HuH-7 (cell line): ENCODE data around the gene MAIP1.
A peak's percentile ranks its signal among the peaks of the same experiment; 100 is the strongest.
"Not testable (repeated sequence)": the region's sequence is repeated elsewhere in the genome, so short reads cannot be mapped to it uniquely, and the experiment has no call there.

Experiments used
- DNase-seq: peaks from one replicate; pipeline ENCODE4 v3.0.0; 2011; ENCODE audit warnings: low spot score

The MAIP1 gene, protein sequence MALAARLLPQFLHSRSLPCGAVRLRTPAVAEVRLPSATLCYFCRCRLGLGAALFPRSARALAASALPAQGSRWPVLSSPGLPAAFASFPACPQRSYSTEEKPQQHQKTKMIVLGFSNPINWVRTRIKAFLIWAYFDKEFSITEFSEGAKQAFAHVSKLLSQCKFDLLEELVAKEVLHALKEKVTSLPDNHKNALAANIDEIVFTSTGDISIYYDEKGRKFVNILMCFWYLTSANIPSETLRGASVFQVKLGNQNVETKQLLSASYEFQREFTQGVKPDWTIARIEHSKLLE

DNA sequence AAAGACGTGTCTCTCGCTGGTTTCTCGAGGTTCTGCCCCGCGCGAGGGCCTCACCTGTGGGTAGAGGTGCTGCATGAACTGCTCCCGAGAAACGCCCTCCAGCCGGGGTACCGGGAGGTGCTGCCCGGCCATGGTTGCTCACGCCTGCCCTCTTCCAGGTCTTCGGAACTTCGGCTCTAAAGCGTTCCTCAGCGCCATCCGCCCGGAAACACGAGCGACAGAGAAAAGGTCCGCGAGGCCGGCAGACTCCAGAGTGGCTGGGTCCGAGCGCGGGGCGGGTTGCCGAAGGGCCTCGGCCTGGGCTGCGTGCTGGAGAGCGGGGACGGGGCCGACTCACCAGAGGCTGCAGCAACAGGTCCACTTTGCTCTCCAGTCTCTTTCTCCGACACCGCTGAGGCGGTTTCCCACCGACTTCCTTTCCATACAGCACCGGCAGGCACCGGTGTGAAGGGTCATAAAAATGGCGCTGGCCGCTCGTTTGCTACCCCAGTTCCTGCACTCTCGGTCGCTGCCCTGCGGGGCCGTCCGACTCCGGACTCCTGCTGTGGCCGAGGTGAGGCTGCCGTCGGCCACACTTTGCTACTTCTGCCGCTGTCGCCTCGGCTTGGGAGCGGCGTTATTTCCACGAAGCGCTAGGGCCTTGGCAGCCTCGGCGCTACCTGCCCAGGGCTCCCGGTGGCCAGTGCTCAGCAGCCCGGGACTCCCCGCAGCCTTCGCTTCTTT, at the start of gene MAIP1, which contains the start of gene TYW5:
TSS of gene MAIP1 (plus strand) at position 244 of the 723 bp plus-strand sequence. CDS start at position 461, 217 bp downstream.
TSS of gene TYW5 (minus strand) at position 153 of the 723 bp plus-strand sequence. CDS start at position 132, 21 bp downstream.
- DNase-seq, result peak; percentile 80

DNA sequence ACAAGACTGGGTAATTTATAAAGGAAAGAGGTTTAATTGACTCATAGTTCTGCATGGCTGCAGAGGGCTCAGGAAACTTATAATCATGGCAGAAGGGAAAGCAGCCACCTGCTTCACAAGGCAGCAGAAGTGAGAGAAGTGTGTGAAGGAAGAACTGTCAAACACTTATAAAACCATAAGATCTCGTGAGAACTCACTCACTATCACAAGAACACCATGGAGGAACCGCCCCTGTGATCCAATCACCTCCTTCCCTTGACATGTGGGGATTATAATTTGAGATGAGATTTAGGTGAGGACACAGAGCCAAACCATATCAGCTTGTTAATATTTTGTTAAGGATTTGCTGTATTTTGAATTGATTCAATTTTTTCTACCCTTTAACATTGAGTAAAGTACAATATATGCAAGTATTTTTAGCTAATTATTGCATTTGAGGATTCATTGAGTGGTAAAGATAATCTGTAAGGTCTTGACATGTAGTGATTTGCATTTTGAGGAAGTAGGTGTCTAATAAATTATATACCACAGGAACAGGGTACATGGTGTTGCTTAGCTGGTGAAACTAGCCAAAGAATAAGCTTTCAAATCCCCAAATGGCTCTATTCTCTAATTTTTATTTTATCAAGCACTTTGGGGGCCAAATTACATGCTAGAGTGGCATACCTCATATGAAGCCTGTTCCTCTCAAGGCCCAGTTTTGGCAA, 48.2 kb upstream of the MAIP1 start:
- DNase-seq, result no peak

DNA sequence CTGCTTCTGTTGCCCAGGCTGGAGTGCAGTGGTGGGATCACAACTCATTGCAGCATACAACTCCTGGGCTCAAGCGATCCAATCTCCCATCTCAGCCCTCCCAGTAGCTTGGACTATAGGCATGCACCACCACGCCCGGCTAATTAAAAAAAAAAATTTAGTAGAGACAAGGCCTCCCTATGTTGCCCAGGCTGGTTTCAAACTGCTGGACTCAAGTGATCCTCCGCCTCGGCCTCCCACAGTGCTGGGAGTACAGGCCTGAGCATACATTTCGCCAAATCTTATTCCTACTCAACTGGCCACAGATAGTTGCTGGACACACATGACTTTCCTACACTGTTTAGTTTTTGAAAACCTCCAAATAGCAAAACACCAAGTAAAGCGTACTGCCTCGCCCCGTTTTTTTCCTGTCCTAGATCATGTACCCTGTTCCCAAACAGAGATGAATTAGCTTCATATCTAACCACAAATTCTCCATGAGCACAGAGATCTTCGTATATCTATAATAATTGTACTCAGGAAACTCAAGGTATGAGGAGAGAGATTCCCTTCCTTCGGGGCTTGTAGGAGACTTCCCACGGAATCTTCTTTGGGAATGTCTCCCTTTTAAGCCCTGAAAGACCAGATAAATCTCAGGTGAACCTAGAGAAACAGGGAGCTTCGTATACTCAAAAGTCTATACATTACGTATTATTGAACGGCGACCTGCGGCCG, 44.9 kb upstream of the MAIP1 start:
- DNase-seq, result no peak

DNA sequence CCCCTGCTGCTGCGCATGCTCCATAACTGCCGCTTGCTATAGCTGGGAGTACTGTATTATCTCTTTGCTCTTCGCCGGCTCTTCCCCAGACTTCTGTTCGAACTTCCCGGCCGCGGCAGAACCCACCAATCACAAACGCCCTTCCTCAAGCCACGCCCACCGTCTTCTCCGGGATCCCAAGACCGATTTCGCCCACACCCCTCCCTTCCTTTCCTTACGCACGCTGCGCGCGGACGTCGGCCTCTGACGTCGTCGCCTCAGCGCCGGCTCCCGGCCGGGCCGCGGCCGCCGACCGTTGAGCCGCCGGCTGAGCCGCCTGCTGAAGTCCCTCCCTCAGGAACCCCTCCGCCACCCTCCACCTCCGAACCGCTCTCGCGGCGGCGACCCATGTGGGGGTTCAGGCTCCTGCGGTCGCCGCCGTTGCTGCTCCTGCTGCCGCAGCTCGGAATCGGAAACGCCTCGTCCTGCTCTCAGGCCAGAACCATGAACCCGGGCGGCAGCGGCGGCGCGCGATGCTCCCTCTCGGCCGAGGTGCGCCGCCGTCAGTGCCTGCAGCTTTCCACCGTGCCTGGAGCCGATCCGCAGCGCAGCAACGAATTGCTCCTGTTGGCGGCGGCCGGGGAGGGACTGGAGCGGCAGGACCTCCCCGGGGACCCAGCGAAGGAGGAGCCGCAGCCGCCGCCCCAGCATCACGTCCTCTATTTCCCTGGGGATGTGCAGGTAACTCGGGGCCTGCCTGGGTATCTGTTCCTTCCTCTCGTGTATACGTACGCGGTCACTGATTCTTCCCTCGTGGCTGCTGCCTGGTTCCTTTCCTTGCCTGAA, 44.1 kb upstream of the MAIP1 start, which contains the start of gene C2orf69:
TSS of gene C2orf69 (plus strand) at position 242 of the 825 bp plus-strand sequence. CDS start at position 388, 146 bp downstream.
- DNase-seq, result peak; percentile 94

DNA sequence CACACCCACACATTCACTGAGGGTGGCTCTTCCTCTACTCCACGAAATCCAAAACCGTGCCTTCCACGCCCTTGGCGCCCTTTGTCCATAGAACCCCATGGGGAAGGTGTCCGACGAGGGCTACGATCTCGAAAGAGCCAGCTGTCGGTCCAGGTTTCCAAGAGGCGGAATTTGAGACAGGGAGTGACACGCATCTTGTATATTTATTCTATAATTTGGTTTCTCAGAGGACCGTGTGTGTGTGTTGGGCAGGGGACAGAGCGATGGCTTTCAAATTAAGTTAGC, 43.6 kb upstream of the MAIP1 start:
- no peak for DNase-seq

DNA sequence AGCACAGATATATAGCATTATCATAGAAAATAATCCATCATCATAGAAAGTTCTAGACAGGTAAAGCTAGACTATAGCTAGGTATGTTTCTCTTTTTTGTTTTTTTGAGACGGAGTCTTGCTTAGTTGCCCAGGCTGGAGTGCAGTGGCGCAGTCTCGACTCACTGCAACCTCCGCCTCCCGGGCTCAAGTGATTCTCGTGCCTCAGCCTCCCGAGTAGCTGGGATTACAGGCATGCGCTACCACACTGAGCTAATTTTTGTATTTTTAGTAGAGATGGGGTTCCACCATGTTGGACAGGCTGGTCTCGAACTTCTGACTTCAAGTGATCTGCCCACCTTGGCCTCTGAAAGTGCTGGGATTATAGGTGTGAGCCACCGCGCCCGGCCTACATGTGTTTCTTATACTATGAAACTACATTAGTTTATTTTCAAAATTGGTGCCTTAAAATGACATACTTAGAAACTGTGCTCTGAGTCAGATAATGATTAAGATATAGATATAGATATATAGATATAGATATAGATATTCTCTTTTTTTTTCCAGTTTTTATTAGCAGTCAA, 42.7 kb upstream of the MAIP1 start:
- DNase-seq, result not testable (repeated sequence)

DNA sequence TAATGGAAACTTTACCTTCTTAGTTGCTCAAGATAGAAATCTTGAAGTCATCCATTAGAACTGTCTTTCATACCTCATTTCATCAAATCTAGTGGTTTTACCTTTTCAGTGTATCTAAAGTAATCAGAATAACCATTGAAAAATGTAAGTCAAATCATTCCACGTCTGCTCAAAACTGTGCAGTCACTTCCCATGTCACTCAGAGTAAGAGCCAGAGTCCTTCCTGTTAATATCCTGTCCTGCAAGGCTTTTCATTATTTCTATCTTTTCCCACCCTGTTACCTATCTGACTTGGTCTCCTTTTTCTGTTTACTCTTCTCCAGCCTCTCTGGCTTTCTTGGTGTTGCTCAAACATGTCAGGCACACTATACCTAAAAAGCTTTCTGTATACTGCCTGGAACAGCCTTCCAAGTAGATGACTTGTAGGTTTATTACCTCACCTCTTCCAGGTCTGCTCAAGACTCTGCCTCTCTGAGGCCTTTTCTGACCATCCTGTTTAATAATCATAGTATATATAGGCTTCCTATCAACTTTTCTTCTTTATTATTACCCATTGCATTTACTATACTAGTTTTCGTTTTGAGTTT, 40.9 kb upstream of the MAIP1 start:
- peak; percentile 4 for DNase-seq

DNA sequence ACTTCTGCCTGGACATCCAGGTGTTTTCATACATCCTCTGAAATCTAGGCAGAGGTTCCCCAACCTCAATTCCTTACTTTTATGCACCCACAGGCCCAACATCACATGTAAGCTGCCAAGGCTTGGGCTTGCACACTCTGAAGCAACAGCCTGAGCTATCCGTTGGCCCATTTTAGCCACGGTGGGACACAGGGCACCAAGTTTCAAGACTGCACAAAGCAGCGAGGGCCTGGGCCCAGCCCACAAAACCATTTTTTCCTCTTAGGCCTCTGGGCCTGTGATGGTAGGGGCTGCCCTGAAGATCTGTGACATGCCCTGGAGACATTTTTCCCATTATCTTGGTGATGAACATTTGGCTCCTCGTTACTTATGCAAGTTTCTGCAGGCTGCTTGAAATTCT, 38.4 kb upstream of the MAIP1 start:
- no peak for DNase-seq

DNA sequence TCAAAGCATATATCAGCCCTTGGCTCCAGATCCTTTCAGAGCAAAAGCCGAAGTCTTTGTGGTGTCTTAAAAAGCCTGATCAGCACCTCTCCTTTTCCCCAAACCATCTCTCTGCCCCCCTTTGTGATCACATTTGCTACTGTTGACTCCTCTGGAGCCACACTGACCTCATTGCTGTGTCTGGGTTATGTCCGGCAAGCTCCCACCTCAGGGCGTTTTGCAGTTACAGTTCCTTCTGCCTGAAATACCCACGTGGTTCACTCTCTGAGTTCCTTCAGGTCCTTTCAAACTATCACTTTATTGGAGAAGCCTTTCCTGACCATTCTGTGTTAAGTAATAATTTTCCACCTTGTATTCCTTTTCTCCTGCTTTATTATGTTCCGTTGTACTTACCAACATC, 32.5 kb upstream of the MAIP1 start:
- no peak for DNase-seq

DNA sequence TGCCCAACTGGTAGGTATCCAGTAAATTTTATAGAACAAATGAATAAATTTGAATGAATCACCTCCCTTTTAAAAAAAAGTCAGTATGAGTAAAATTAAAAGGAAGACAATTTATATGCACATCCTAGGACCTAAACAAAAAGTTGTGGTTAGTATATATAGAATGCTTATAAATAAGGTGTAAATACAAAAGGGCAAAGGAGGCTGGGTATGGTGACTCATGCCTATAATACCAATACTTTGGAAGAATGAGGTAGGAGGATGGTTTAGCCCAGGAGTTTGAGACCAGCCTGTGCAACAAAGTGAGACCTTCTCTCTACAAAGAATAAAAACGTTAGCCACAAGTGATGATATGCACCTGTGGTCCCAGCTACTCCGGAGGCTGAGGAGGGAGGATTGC, 31.5 kb upstream of the MAIP1 start:
- no peak for DNase-seq

DNA sequence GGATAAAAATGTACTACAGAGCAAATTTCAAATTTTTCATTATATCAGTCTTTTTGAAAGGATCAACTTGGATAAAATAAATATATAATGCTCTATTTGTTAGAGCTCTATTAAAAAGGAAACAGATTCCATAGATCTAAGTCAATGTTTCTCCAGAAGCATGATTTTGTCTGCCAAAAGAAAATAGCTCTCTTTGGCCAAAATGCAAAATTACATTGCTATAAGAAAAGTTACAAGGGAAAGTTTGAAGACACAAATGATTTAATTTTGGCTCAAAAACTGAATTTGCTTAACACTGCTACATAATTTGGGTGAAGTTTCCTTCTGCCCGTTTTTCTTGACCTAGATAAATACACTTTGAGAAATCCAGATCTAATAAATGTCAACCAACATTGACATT, 28.6 kb upstream of the MAIP1 start:
- DNase-seq, result no peak

DNA sequence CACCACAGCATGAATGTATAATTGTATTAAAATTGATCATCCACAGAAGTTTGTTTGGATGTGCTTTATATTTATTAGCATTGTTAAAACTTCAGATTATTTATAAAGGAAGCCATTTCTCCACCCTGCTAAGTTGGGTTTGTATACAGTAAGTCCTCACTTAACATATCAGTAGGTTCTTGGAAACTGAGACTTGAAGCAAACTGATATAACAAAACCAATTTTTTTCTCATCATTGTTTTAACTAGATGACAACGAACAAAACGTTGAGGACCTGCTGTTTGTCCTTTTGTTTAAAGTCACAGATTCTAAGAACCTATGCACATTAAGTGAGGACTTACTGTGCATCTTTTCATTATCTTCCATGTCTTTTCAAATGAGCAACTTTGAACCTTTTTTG, 27.2 kb upstream of the MAIP1 start:
- DNase-seq, result no peak

DNA sequence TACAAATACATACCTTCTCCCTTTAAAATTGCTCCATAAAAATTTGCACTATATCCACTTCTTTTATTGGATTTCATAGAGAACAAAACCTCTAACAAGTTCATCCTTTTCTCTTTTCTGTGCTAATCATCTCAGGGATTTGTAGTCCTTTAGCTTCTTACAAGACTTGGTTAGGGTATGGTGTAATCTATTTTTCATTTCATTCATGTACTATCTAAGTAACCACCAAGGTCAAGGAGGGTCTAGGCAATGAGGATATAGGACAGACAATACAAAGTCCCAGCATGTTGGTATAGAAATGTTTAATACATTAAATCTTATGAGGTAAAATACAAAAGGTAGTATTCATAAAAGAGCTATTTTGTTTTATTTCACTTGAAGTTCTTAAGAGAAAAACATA, 26.8 kb upstream of the MAIP1 start:
- DNase-seq, result no peak

DNA sequence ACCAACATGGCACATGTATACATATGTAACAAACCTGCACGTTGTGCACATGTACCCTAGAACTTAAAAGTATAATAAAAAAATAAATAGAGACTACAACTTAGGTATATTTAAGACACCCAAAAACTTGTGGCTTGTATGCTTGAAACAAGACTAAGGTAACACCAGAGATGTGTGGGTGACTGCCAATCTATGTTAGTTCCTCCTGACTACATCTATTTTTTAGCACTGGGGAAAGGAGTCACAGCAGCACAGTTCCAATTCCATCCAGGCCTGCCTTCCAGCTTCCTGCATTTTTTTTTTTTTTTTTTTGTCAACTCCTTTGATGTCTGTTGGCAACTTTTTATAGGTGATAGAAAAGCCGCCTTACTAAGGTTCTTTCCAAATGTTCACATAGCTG, 26.1 kb upstream of the MAIP1 start:
- no peak for DNase-seq

DNA sequence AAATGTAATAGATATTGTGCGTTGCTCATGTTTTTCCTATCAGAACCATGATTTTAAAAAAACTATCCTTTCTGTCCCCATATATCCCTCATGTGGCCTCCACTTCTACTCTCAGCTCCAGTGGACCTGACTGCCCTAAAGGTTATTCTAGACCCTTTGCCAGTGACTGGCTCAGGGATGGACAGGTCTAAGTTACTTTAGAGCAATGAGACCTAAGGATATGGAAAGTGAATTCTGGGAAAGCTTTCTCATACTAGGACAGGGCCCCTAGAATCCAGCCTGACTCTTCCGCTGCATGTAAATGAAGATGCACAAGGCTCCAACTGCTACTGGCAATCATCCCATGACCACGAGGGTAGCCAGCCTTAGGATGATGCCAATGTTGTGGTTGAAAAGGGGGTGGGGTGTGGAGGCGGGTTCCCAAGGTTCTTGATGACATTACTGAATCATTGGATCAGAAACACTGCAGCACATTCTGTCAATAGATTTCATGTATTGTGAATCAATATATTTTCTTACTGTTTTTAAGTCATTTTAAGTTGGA, 23.0 kb upstream of the MAIP1 start:
- no peak for DNase-seq

DNA sequence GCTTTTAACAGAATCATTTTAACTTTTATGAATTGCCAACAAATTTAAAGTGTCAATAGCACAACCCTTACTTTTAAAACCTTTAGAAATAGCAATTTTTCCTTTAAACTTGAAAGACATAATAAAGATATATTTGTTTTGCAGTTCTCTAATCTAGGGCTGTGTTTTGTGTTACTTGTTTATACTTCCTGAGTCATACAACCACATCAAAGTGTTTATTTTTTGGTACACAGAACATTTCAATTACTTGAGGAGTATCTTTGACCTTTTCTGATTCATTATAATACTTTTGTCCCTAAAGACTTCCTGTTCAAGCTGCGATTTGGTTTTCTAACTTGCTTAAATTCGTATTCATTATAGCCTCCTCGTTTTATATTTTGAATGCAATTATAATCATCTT, 21.9 kb upstream of the MAIP1 start:
- no peak for DNase-seq

DNA sequence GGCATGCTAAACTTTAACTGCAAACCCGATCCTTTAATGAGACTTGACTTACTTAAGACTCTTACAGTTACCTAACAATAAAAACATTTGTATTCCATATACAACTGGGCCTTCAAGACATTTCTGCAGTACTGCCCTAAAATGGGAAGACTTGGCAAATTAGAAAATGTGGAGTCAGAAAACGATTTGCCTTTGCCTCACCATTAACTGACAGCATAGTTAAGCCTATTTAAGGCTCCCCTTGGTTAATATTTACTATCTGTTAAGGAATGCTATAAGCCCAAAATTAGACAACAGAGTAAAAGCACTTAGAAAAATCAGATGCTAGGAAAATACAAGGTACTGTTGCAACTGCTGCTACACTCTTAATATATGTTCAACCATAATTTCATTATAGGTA, 18.8 kb upstream of the MAIP1 start:
- no peak for DNase-seq

DNA sequence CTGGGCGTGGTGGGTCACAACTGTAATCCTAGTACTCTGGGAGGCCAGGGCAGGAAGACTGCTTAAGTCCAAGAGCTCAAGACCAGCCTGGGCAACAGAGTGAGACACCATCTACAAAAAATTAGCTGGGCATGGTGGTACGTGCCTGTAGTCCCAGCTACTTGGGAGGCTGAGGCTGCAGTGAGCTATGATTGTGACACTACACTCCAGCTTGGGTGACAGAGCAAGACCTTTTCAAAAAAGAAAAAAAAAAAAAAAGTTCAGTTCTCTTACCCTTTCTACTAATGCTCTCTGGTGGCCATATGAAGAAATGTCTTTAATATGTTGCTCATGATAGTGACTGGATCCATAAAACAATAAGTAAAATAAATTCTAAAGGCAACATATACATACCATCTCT, 15.0 kb upstream of the MAIP1 start:
- DNase-seq, result no peak

DNA sequence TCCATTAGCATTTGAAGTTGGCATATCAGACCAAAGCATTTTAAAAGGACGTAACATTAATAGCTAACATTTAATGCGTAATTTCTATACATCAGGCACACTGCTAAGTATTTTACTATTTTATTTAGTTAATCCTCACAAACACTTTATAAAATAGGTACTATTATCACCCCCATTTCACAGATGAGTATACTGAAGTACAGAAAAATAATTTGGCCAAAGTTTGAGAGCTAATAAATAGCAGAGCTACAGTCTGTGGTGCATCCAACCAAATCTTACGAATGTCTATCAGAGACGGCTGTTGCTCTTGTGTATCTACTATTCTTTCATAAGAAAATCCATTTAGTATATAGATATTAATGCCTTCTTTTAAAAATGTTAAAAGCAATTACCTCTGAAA, 12.0 kb upstream of the MAIP1 start:
- no peak for DNase-seq

DNA sequence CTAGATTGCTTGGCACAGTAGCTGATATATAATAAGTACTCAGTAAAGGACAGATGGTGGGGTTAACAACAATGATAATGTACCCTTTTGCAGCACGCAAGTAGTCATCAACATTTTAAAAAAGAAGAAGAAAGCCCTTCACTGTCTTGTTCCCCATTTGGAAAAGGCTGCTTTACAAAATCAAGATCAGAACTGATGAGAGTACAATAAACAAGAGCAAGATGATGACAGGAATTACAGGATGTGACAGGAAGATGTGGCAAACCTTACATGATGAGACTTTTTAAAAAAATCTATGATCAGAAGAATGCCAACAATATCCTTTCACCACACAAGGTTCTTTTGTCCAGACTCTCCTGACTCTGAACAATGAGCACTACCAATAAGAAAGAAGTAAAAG, 9.2 kb upstream of the MAIP1 start:
- no peak for DNase-seq

DNA sequence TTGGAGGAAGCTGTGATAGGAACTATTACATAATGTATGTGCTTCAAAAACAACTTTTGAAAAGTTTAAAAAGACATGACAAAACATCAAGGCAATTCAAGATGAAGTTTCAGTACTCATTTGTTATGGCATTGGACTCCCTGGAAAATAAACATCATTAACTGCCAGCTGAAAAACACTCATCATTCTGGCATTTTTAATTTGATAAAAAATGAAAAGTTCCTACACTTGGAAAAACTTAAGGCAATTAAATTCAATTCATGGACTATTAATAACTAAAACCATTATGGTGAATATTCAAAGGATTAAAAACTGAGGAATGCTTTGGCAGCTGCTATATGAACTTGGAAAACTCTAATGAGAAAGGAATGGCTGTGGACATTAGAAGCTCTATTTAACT, 8.5 kb upstream of the MAIP1 start:
- no peak for DNase-seq
